HG03439 (cell line): ENCODE measurements around the gene ATP8A2.

Experiments used
- ATAC-seq: cut with Tn5 transposase; IDR thresholded peaks from one replicate; pipeline ENCODE4 v1.9.1; 2021; ENCODE audit warnings: mild to moderate bottlenecking, moderate library complexity; ENCODE audit not compliant: unreplicated experiment

ATP8A2 gene

GRCh38 chr13:25725104-25725503 lies 353.3 kb downstream of the ATP8A2 start:
- ATAC-seq, result no peak

- ATAC-seq, result no peak
These were observed 355.5 kb downstream of the ATP8A2 start for GRCh38 chr13:25727250-25727649.

GRCh38 chr13:25727810-25728209 lies 356.0 kb downstream of the ATP8A2 start:
- no peak for ATAC-seq

- no peak for ATAC-seq
These were observed 357.4 kb downstream of the ATP8A2 start for GRCh38 chr13:25729201-25729600.

- ATAC-seq, result no peak
These were observed 359.3 kb downstream of the ATP8A2 start for GRCh38 chr13:25731037-25731436.

GRCh38 chr13:25731536-25731935 lies 359.8 kb downstream of the ATP8A2 start:
- no peak for ATAC-seq

GRCh38 chr13:25732111-25732865 lies 360.5 kb downstream of the ATP8A2 start:
- ATAC-seq, result no peak

GRCh38 chr13:25733001-25733491 lies 361.3 kb downstream of the ATP8A2 start:
- no peak for ATAC-seq

GRCh38 chr13:25733696-25734435 lies 362.1 kb downstream of the ATP8A2 start:
- no peak for ATAC-seq

- ATAC-seq, result no peak
These were observed 366.8 kb downstream of the ATP8A2 start for GRCh38 chr13:25738342-25739196.

- no peak for ATAC-seq
These were observed 367.6 kb downstream of the ATP8A2 start for GRCh38 chr13:25739376-25739775.

GRCh38 chr13:25741796-25742195 lies 370.0 kb downstream of the ATP8A2 start:
- no peak for ATAC-seq

GRCh38 chr13:25742220-25742619 lies 370.4 kb downstream of the ATP8A2 start:
- no peak for ATAC-seq

GRCh38 chr13:25743421-25743820 lies 371.6 kb downstream of the ATP8A2 start:
- ATAC-seq, result no peak

GRCh38 chr13:25744178-25744577 lies 372.4 kb downstream of the ATP8A2 start:
- ATAC-seq, result no peak

- no peak for ATAC-seq
These were observed 374.4 kb downstream of the ATP8A2 start for GRCh38 chr13:25746131-25746530.

GRCh38 chr13:25752957-25753551 lies 381.3 kb downstream of the ATP8A2 start:
- no peak for ATAC-seq

GRCh38 chr13:25753976-25754375 lies 382.2 kb downstream of the ATP8A2 start:
- no peak for ATAC-seq

GRCh38 chr13:25756251-25756650 lies 384.5 kb downstream of the ATP8A2 start:
- no peak for ATAC-seq

- ATAC-seq, result no peak
These were observed 385.1 kb downstream of the ATP8A2 start for GRCh38 chr13:25756912-25757311.

- no peak for ATAC-seq
These were observed 389.3 kb downstream of the ATP8A2 start for GRCh38 chr13:25761041-25761440.
